ENCODE measurements around the gene TSG101.

- TF ChIP-seq CTCF (IDR thresholded peaks at IDR 0.05): no peak
- no peak for TF ChIP-seq POLR2AphosphoS5 (IDR thresholded peaks at IDR 0.05; ENCODE audit: insufficient read depth in 1 of 2, low read depth in 1 of 2)
- no peak for TF ChIP-seq POLR2A (IDR thresholded peaks at IDR 0.05)
Observed at GRCh38 chr11:18523084-18523483, 3.7 kb downstream of the TSG101 start.
